GM12878 (cell line): ENCODE data around the gene ROM1. TPM values are rescaled to one million over a fixed set of nuclear protein-coding genes. Genes with fewer than 3 reads are reported as not detected.

ENCODE experiments used
- CHD1 ChIP-seq: IDR thresholded peaks from 2 replicates; pipeline ENCODE4 v1.6.1; 2012; ENCODE audit warnings: low read depth, low read length, improper control_type of control experiment
- IKZF1 ChIP-seq: fragments of 450-650 bp; conservative IDR thresholded peaks from 2 replicates; pipeline ENCODE4 v1.6.1; 2017; ENCODE audit warnings: antibody characterized with exemption, mild to moderate bottlenecking
- MYC ChIP-seq: IDR thresholded peaks from 2 replicates; pipeline ENCODE4 v1.6.1; 2011; ENCODE audit warnings: mild to moderate bottlenecking, low read length, moderate library complexity, inconsistent platforms; ENCODE audit not compliant: insufficient read depth, insufficient replicate concordance, insufficient read length, severe bottlenecking
- NFYB ChIP-seq: IDR thresholded peaks from 2 replicates; pipeline ENCODE4 v1.6.1; 2011; ENCODE audit warnings: low read depth, mild to moderate bottlenecking, low read length, improper control_type of control experiment, moderate library complexity; ENCODE audit not compliant: insufficient read depth
- POLR2A ChIP-seq: IDR thresholded peaks from 2 replicates; pipeline ENCODE4 v1.6.1; 2011; ENCODE audit warnings: low read depth, mild to moderate bottlenecking, low read length
- POLR2AphosphoS5 ChIP-seq: IDR thresholded peaks from 2 replicates; pipeline ENCODE4 v1.6.1; 2011; ENCODE audit warnings: mild to moderate bottlenecking, low read length, inconsistent platforms
- SIN3A ChIP-seq: IDR thresholded peaks from 2 replicates; pipeline ENCODE4 v1.6.1; 2012; ENCODE audit warnings: low read depth, low read length, improper control_type of control experiment
- TCF12 ChIP-seq: IDR thresholded peaks from 2 replicates; pipeline ENCODE4 v1.6.1; 2011; ENCODE audit warnings: low read depth, mild to moderate bottlenecking, low read length
- TCF7 ChIP-seq: IDR thresholded peaks from 2 replicates; pipeline ENCODE4 v1.6.1; 2014; ENCODE audit warnings: antibody characterized with exemption, borderline replicate concordance
- polyA plus RNA-seq, 11 experiments: library from polyadenylated mRNA; depleted of rRNA in 4 of 11; unstranded in 6 of 11; stranded (reverse) in 5 of 11; fragments of >200 nt; fragmentation: Nextera tagmentation in 4 of 11; fragmentation: Illumina TruSeq in 1 of 11; extraction: Ambion mirVana in 4 of 11; extraction: Trizol in 1 of 11; gene quantifications; 1 replicate in 1 of 11; 2 replicates in 10 of 11; pipeline versions ENCODE4 v1.2.1 to v1.2.3, GENCODE V29; 2011 to 2016; ENCODE audit warnings: inconsistent platforms in 2 of 11, missing spikeins in 2 of 11, low read depth in 1 of 11
- total RNA-seq, 4 experiments: library from RNA; depleted of rRNA in 3 of 4; stranded (reverse); fragments of >200 nt in 3 of 4; fragmentation: Illumina TruSeq in 1 of 4; extraction: Trizol in 1 of 4; gene quantifications; 2 replicates each; pipeline versions ENCODE4 v1.2.1 to v1.2.3, GENCODE V29; 2013 to 2021
- TF ChIP-seq, protein P1 (sequence below): IDR thresholded peaks from 2 replicates; pipeline ENCODE4 v1.6.1; 2012; ENCODE audit warnings: mild to moderate bottlenecking, low read depth, low read length
- TF ChIP-seq, protein P2 (sequence below): fragments of 450-650 bp; IDR thresholded peaks from 2 replicates; pipeline ENCODE4 v1.6.1; 2014; ENCODE audit warnings: mild to moderate bottlenecking
- TF ChIP-seq, protein P3 (sequence below): fragments of 450-650 bp; IDR thresholded peaks from 2 replicates; pipeline ENCODE4 v1.6.1; 2017; ENCODE audit warnings: mild to moderate bottlenecking
- TF ChIP-seq, protein P4 (sequence below): fragments of 450-650 bp; formaldehyde crosslinking; IDR thresholded peaks from 2 replicates; pipeline ENCODE4 v1.4.0; 2022; ENCODE audit warnings: mild to moderate bottlenecking, moderate library complexity

Gene ROM1
- total and polyA plus RNA-seq, 10 of the 15 experiments (the other 5 are each of a cell fraction or from before 2014, with no cell fraction given), result 0.42 to 3.0 (median 1.1) TPM

DNA sequence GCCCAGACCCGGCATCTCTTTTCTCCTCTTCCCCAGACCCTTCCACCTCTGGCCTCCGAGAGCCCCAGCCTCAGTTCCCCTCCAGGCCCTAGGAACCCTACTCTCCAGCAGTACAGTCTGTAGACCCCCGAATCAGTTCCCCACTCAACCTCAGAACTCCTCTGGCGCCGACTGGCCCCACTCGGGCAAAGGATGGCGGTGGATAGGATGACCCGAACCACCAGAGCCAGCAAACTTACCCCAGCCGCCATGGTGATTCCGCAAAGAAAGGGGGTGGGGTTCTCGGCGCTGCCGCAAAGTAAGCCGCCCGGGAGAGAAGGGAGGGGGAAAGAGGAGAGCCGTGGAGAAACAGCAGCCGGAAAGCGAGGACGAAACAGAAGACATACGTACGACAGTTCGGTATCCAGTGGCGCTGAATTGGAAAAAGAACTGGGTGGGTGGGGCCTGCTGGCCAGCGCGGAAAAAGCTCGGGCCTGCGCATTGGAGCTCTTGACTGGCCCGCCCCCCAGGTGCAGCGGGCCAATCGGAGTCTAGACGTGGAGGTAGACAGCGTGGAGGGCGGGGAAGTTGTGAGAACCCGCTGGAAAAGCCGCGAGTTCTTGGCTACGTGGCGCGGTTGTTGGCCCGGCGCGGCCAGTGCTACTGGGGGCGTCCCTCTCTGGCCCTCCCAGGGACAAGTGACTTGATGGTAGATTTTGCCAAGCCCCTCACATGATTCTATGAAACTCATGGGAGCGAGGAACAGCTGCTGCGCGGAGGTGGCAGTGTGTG, 39.3 kb upstream of the ROM1 start, which contains the start of gene EEF1G (continued):
- TF ChIP-seq, protein P1, sequence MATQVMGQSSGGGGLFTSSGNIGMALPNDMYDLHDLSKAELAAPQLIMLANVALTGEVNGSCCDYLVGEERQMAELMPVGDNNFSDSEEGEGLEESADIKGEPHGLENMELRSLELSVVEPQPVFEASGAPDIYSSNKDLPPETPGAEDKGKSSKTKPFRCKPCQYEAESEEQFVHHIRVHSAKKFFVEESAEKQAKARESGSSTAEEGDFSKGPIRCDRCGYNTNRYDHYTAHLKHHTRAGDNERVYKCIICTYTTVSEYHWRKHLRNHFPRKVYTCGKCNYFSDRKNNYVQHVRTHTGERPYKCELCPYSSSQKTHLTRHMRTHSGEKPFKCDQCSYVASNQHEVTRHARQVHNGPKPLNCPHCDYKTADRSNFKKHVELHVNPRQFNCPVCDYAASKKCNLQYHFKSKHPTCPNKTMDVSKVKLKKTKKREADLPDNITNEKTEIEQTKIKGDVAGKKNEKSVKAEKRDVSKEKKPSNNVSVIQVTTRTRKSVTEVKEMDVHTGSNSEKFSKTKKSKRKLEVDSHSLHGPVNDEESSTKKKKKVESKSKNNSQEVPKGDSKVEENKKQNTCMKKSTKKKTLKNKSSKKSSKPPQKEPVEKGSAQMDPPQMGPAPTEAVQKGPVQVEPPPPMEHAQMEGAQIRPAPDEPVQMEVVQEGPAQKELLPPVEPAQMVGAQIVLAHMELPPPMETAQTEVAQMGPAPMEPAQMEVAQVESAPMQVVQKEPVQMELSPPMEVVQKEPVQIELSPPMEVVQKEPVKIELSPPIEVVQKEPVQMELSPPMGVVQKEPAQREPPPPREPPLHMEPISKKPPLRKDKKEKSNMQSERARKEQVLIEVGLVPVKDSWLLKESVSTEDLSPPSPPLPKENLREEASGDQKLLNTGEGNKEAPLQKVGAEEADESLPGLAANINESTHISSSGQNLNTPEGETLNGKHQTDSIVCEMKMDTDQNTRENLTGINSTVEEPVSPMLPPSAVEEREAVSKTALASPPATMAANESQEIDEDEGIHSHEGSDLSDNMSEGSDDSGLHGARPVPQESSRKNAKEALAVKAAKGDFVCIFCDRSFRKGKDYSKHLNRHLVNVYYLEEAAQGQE, result peak; percentile 54; the same call in 1 of the 2 replicates
- TF ChIP-seq, protein P2, sequence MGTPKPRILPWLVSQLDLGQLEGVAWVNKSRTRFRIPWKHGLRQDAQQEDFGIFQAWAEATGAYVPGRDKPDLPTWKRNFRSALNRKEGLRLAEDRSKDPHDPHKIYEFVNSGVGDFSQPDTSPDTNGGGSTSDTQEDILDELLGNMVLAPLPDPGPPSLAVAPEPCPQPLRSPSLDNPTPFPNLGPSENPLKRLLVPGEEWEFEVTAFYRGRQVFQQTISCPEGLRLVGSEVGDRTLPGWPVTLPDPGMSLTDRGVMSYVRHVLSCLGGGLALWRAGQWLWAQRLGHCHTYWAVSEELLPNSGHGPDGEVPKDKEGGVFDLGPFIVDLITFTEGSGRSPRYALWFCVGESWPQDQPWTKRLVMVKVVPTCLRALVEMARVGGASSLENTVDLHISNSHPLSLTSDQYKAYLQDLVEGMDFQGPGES, result no peak
- TF ChIP-seq SIN3A, result peak; percentile 70
- peak; percentile 64; the same call in 1 of the 2 replicates for TF ChIP-seq NFYB
- TF ChIP-seq IKZF1, result peak; percentile 32; the same call in 1 of the 2 replicates
- no peak for TF ChIP-seq TCF7
- TF ChIP-seq CHD1, result 0 out of 2 replicates have a peak, but pooled peaks have one; percentile 40
- TF ChIP-seq POLR2A, result peak; percentile 93
- peak; percentile 39 for TF ChIP-seq MYC
- TF ChIP-seq, protein P3, sequence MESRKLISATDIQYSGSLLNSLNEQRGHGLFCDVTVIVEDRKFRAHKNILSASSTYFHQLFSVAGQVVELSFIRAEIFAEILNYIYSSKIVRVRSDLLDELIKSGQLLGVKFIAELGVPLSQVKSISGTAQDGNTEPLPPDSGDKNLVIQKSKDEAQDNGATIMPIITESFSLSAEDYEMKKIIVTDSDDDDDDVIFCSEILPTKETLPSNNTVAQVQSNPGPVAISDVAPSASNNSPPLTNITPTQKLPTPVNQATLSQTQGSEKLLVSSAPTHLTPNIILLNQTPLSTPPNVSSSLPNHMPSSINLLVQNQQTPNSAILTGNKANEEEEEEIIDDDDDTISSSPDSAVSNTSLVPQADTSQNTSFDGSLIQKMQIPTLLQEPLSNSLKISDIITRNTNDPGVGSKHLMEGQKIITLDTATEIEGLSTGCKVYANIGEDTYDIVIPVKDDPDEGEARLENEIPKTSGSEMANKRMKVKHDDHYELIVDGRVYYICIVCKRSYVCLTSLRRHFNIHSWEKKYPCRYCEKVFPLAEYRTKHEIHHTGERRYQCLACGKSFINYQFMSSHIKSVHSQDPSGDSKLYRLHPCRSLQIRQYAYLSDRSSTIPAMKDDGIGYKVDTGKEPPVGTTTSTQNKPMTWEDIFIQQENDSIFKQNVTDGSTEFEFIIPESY, result 0 out of 2 replicates have a peak, but pooled peaks have one; percentile 45
- TF ChIP-seq, protein P4, sequence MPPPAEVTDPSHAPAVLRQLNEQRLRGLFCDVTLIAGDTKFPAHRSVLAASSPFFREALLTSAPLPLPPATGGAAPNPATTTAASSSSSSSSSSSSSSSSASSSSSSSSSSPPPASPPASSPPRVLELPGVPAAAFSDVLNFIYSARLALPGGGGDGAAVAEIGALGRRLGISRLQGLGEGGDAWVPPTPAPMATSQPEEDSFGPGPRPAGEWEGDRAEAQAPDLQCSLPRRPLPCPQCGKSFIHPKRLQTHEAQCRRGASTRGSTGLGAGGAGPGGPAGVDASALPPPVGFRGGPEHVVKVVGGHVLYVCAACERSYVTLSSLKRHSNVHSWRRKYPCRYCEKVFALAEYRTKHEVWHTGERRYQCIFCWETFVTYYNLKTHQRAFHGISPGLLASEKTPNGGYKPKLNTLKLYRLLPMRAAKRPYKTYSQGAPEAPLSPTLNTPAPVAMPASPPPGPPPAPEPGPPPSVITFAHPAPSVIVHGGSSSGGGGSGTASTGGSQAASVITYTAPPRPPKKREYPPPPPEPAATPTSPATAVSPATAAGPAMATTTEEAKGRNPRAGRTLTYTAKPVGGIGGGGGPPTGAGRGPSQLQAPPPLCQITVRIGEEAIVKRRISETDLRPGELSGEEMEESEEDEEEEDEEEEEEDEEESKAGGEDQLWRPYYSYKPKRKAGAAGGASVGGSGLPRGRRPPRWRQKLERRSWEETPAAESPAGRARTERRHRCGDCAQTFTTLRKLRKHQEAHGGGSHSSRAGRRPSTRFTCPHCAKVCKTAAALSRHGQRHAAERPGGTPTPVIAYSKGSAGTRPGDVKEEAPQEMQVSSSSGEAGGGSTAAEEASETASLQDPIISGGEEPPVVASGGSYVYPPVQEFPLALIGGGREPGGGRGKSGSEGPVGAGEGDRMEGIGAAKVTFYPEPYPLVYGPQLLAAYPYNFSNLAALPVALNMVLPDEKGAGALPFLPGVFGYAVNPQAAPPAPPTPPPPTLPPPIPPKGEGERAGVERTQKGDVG (CRISPR knock-in tag), result no peak
- TF ChIP-seq TCF12, result peak; percentile 34; the same call in 1 of the 2 replicates
- TF ChIP-seq POLR2AphosphoS5, result peak; percentile 93
